ENCODE measurements around the gene RNF217.
"Not testable (repeated sequence)": the region's sequence is repeated elsewhere in the genome, so short reads cannot be mapped to it uniquely, and the experiment has no call there.

RNF217 gene

DNA sequence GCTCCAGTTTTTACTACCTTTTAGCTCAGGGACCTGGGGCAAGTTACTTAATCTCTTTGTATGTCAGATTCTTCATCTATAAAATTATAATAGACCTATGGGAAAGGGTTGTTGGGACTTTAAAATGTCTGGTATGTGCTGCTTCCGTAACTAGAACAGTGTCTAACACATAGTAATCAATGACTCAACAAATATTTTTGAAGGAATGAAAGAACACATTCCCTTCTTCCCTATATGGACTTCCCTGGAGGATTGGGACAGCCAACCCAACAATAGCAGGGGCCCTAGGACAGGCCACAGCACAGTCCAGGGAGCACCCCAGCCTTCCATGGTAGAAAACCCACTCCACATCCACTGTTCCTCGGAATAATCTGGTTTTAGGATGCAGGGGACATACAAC, 140.7 kb downstream of the RNF217 start:
- DNase-seq = no peak

DNA sequence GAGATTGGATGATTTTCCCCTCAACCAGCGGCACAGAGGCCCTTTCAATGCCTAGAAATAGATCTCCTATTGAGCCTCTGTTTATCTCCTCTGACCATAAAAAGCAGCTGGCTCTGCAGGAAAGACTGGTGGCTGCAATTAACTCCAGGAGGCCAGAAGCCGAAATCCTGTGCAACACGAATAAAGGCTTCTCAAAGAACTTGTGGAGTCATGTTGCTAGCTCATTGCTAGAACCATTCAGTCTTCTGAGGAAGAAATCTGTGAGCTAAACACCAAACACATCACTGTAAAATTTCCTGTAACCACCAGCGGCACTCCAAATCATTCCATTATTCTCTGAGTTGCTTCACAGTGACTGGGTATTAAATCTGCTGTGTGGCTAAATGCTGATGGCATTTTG, 142.2 kb downstream of the RNF217 start:
- no peak for DNase-seq

GRCh38 chr6:125107048-125107447, 144.8 kb downstream of the RNF217 start:
- DNase-seq = no peak

DNA sequence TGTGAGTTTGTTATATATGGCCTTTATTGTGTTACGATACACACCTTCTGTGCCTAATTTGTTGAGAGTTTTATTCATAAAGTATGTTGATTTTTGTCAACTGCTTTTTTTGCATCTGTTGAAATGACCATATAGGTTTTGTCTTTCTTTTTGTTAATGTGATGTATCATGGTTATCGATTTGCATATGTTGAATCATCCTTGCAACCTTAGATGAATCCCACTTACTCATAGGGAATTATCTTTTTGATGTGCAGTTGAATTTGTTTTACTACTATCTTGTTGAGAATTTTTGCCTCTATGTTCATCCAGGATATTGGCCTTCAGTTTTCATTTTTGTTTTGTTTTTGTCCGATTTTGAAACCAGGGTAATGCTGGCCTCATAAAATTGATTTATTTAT, 145.7 kb downstream of the RNF217 start:
- no peak for DNase-seq

GRCh38 chr6:125110056-125110455, 147.8 kb downstream of the RNF217 start:
- no peak for DNase-seq

DNA sequence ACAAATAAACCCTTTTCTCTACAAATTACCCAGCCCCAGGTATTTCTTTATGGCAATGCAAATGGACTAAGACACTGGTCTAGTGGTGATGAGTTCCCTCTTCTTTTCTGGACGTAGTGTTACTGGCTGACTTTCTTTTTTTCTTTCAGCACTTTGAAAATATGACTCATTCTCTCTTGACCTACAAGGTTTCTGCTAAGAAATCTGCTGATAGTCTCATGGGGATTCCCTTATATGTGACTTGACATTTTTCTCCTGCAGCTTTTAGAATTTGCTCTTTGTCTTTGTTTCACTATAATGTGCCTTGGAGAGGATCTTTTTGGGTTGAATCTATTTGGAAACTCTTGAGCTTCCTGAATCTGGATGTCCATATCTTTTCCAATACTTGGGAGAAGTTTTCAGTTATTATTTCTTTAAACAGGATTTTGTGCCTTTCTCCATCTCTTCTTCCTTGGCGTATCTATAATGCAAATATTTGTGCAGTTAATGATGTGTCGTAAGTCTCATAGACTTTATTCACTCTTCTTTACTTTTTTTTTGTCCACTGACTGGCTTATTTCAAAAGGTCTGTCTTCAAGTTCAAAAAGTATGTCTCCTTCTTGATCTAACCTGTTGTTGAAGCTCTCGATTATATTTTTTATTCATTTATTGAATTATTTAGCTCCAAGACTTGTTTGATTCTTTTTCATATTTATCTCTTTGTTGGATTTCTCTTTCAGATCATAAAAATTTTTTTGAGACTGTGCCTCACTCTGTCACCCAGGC, 149.2 kb downstream of the RNF217 start:
- no peak for DNase-seq

GRCh38 chr6:125112934-125113333, 150.7 kb downstream of the RNF217 start:
- no peak for DNase-seq

- peak; percentile 6 to 56 for DNase-seq
Measured at GRCh38 chr6:125114248-125114858, 152.1 kb downstream of the RNF217 start.

- no peak for DNase-seq
Measured at GRCh38 chr6:125116170-125116569, 153.9 kb downstream of the RNF217 start.

GRCh38 chr6:125116710-125117109, 154.5 kb downstream of the RNF217 start:
- DNase-seq = no peak

GRCh38 chr6:125117818-125118217, 155.6 kb downstream of the RNF217 start:
- DNase-seq = no peak

GRCh38 chr6:125120054-125120590, 157.9 kb downstream of the RNF217 start:
- no peak for DNase-seq

DNA sequence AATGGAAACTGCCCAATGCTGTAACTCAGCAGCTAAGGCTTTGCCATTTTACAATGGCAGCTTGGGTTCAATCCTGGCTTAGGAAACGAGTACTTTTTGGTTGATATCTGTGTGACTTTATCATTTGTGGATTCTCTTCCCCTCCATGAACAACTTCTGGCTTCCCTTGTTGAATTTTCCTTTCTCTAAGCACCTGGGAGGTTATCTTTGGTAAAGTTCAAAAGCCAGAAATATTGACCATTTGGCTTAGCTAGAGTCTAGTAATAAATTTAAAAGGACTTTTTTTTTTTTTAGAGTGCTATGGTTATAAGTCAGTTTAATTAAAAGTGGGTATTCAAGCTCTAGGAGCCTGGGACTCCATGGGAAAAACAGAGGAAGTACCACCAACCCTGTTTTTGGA, 159.7 kb downstream of the RNF217 start:
- DNase-seq = no peak

- DNase-seq = no peak
Measured at GRCh38 chr6:125123051-125123450, 160.8 kb downstream of the RNF217 start.

DNA sequence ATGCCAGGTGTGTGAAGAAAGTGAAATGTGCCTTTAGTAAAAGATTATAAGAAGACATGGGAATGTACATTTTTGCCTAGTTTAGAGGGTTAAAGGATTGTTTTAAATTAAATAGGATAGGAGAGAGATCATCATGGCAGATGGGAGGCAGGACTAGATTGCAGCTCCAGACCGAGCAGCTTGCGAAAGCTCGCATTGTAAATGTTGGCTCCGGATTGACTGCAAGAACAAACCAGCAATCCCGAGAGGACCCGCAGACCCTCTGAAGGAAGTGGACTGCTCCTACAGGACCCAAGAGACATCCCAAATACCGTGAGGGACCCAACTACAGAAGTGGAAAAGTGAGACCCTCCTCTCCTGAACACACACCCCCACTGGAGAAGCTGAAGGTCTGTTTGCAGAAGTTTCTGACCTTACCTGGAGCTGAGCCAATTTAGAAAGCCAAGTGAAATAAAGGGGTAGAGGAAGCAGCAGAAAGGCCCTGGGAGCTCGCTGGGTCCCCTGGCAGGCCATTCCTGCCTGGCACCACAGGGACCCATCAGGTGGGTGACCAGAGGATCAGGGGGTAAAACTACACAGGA, 161.3 kb downstream of the RNF217 start:
- no peak for DNase-seq

DNA sequence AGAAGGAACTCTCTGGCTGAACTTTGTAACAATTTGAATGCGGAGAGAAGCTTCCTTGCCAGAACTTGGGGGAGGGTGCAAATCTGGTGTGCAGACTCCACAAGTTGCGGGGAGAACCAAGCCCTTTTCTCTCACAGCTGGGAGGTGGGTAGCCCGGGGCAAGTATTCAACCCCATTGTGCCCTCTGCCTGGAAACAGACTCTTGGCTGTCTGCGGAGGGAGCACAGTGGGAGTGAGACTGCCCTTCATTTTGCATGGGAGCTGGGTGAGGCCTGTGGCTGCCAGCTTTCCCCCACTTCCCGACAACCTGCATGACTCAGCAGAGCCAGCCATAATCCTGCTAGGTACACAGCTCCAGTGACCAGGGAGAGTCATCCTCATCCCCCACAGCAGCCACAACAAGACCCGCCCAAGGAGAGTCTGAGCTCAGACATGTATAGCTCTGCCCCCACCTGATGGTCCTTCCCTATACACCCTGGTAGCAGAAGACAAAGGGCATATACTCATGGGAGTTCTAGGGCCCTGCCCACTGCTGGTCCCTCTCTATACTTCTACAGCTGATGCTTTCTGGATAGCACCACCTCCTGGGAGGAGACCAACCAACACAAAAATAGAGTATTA, 161.9 kb downstream of the RNF217 start:
- DNase-seq = no peak

DNA sequence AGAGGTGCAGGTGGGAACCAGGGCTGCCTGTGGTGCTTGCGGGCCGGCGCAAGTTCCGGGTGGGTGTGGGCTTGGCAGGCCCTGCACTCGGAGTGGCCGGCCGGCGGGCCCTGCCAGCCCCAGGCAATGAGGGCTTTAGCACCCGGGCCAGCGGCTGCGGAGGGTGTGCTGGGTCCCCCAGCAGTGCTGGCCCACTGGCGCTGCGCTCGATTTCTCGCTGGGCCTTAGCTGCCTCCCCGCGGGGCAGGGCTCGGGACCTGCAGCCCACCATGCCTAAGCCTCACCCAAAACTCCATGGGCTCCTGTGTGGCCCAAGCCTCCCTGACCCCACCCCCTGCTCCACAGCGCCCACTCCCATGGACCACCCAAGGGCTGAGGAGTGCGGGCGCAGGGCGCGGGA, 163.6 kb downstream of the RNF217 start:
- not testable (repeated sequence) for DNase-seq

GRCh38 chr6:125129354-125129753, 167.1 kb downstream of the RNF217 start:
- DNase-seq = no peak

GRCh38 chr6:125132058-125132457, 169.8 kb downstream of the RNF217 start:
- DNase-seq = no peak

- no peak for DNase-seq
Measured at GRCh38 chr6:125136378-125136777, 174.1 kb downstream of the RNF217 start.

DNA sequence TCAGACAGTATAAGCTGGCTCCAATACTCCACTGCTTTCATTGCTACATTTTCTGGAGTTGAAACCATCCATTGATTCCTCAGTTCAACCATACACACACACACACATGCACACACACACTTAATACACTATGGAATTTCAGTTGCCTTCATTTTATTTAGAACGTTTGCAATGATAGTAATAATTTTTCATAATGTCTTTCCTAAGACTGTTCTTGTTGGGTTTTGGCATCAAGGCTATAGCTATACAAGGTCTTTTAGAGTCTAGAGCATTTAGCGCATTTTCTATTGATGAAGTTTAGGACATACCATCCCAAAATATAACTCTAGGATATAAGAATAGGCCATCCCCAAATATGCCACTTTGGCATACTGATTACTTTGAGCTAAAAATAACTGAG, 175.8 kb downstream of the RNF217 start:
- DNase-seq = no peak

- DNase-seq = no peak
Measured at GRCh38 chr6:125140808-125141207, 178.6 kb downstream of the RNF217 start.
